ENCODE measurements around the gene PRRG2.

The PRRG2 gene

DNA sequence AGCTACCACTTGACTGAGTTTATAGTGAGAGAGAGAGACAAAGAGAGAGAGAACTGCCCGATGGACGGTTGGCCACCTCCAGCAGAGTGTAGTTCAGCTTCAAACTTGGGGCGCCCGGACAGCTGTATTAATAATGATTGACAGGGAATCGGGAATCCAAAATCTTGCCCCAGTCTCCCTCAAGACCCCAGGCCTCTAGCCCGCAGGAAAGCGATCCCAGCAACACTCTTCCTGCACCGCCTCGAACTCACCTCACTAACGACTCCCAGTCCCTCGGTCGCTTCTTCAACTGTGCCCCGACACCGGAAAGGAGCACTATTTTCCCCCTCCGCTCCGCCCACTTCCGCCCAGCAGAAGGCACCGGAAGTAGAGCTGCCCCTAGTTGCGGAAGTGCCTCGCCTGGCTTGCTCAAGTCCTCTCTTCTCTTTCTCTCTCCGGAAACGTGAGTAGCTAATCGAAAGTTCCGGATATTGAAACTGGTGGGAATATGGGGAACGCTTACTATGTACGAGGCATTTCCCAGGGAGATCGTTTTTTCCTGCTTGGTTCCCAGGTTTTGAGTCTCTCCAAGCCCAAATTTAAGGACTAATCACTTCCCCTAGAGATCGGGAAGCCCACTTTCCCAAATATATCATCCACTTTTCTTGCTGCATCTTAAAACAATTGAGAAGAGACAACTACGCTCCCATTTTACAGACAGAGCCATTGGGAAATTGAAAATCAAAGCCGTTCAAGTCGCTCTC lies 681 bp upstream of the PRRG2 start, which contains the start of gene NOSIP:
TSS of gene NOSIP (minus strand) at position 293 of the 743 bp plus-strand sequence. CDS start 19,865 bp downstream, outside the sequence.
- H3K27ac Mint-ChIP-seq (ENCODE audit: low read depth): peak within 1 kb of the TSS; percentile 87

GRCh38 chr19:49583239-49583638 lies 2.1 kb downstream of the PRRG2 start:
- no peak overlapping the region for H3K4me3 Mint-ChIP-seq
- H3K27ac Mint-ChIP-seq (ENCODE audit: low read depth): no peak overlapping the region
- no peaks in the 10 kb centered on the region for H3K27me3 Mint-ChIP-seq
- no peak for ATAC-seq (replicated peaks; ENCODE audit: extremely low read depth, poor library complexity, severe bottlenecking)
- no peak for DNase-seq (ENCODE audit: low spot score in 2 of 2)
- H3K36me3 Mint-ChIP-seq (ENCODE audit: insufficient read depth): peaks cover 3% of the 10 kb centered on the region
- H3K9me3 Mint-ChIP-seq: no peaks in the 10 kb centered on the region
- H3K4me1 Mint-ChIP-seq: peaks cover 23% of the 10 kb centered on the region

More for the DNA sequence above, 681 bp upstream of the PRRG2 start, which contains the start of gene NOSIP:
- DNase-seq (ENCODE audit: low spot score in 2 of 2): peak; percentile 92 to 95
- no peaks in the 10 kb centered on the region for H3K27me3 Mint-ChIP-seq
- H3K9me3 Mint-ChIP-seq: no peaks in the 10 kb centered on the region
- H3K36me3 Mint-ChIP-seq (ENCODE audit: insufficient read depth): peaks cover 18% of the 10 kb centered on the region
- peak within 1 kb of the TSS; percentile 93 for H3K4me3 Mint-ChIP-seq
- peak; percentile 99 for ATAC-seq (replicated peaks; ENCODE audit: extremely low read depth, poor library complexity, severe bottlenecking)
- H3K4me1 Mint-ChIP-seq: peaks cover 32% of the 10 kb centered on the region

DNA sequence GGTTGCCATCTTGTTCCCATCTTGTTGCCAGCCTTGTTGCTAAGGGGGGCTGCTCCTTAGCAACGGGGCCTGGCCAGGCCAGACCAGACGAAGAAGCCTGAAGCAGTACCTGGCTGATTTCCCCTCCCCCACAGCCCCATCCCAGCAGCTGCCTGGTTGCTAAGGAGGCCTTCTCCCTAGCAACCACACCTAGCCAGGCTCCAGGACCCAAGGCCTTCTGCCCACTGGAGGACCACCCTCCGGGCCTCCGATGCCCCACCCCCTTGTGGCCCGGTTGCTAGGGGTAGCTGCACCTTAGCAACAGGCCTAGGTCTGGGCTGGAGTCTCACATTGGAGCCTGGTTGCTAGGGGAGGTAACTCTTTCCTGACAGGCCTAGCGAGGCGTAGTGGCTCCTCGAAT lies 3.9 kb downstream of the PRRG2 start:
- H3K4me1 Mint-ChIP-seq: peaks cover 20% of the 10 kb centered on the region
- H3K4me3 Mint-ChIP-seq: no peak overlapping the region
- H3K36me3 Mint-ChIP-seq (ENCODE audit: insufficient read depth): peaks cover 7% of the 10 kb centered on the region
- DNase-seq (ENCODE audit: low spot score in 2 of 2) (no peak), ATAC-seq (replicated peaks; ENCODE audit: extremely low read depth, poor library complexity, severe bottlenecking) (no peak)
- H3K27me3 Mint-ChIP-seq: no peaks in the 10 kb centered on the region
- H3K9me3 Mint-ChIP-seq: no peaks in the 10 kb centered on the region
- H3K27ac Mint-ChIP-seq (ENCODE audit: low read depth): no peak overlapping the region

GRCh38 chr19:49587227-49587626 lies 6.1 kb downstream of the PRRG2 start:
- Mint-ChIP-seq H3K9me3 (no peaks in the 10 kb centered on the region), H3K27me3 (no peaks in the 10 kb centered on the region), H3K4me3 (no peak overlapping the region), H3K4me1 (peaks cover 19% of the 10 kb centered on the region), H3K27ac (ENCODE audit: low read depth) (no peak overlapping the region), H3K36me3 (ENCODE audit: insufficient read depth) (peaks cover 14% of the 10 kb centered on the region)
- no peak for DNase-seq (ENCODE audit: low spot score in 2 of 2)
- ATAC-seq (replicated peaks; ENCODE audit: extremely low read depth, poor library complexity, severe bottlenecking): no peak

- Mint-ChIP-seq H3K27ac (ENCODE audit: low read depth) (peak overlapping the region; percentile 37), H3K36me3 (ENCODE audit: insufficient read depth) (peaks cover 21% of the 10 kb centered on the region), H3K27me3 (no peaks in the 10 kb centered on the region), H3K4me1 (peaks cover 32% of the 10 kb centered on the region), H3K9me3 (no peaks in the 10 kb centered on the region), H3K4me3 (no peak overlapping the region)
- ATAC-seq (replicated peaks; ENCODE audit: extremely low read depth, poor library complexity, severe bottlenecking) (peak; percentile 10), DNase-seq (ENCODE audit: low spot score in 2 of 2) (no peak)
Observed at GRCh38 chr19:49588365-49589122, 7.4 kb downstream of the PRRG2 start.

- no peak overlapping the region for H3K27ac Mint-ChIP-seq (ENCODE audit: low read depth)
- H3K9me3 Mint-ChIP-seq: no peaks in the 10 kb centered on the region
- no peak for DNase-seq (ENCODE audit: low spot score in 2 of 2)
- no peak for ATAC-seq (replicated peaks; ENCODE audit: extremely low read depth, poor library complexity, severe bottlenecking)
- H3K4me1 Mint-ChIP-seq: peaks cover 41% of the 10 kb centered on the region
- H3K4me3 Mint-ChIP-seq: peak overlapping the region; percentile 88
- H3K36me3 Mint-ChIP-seq (ENCODE audit: insufficient read depth): peaks cover 29% of the 10 kb centered on the region
- H3K27me3 Mint-ChIP-seq: no peaks in the 10 kb centered on the region
Observed at GRCh38 chr19:49589502-49589905, 8.4 kb downstream of the PRRG2 start.

- Mint-ChIP-seq H3K9me3 (no peaks in the 10 kb centered on the region), H3K27ac (ENCODE audit: low read depth) (peak overlapping the region; percentile 49), H3K4me1 (peaks cover 44% of the 10 kb centered on the region), H3K36me3 (ENCODE audit: insufficient read depth) (peaks cover 29% of the 10 kb centered on the region), H3K4me3 (peak overlapping the region; percentile 88), H3K27me3 (no peaks in the 10 kb centered on the region)
- DNase-seq (ENCODE audit: low spot score in 2 of 2) (peak; percentile 88 to 95), ATAC-seq (replicated peaks; ENCODE audit: extremely low read depth, poor library complexity, severe bottlenecking) (peak; percentile 79)
Observed at GRCh38 chr19:49590071-49590970, 9.2 kb downstream of the PRRG2 start.

DNA sequence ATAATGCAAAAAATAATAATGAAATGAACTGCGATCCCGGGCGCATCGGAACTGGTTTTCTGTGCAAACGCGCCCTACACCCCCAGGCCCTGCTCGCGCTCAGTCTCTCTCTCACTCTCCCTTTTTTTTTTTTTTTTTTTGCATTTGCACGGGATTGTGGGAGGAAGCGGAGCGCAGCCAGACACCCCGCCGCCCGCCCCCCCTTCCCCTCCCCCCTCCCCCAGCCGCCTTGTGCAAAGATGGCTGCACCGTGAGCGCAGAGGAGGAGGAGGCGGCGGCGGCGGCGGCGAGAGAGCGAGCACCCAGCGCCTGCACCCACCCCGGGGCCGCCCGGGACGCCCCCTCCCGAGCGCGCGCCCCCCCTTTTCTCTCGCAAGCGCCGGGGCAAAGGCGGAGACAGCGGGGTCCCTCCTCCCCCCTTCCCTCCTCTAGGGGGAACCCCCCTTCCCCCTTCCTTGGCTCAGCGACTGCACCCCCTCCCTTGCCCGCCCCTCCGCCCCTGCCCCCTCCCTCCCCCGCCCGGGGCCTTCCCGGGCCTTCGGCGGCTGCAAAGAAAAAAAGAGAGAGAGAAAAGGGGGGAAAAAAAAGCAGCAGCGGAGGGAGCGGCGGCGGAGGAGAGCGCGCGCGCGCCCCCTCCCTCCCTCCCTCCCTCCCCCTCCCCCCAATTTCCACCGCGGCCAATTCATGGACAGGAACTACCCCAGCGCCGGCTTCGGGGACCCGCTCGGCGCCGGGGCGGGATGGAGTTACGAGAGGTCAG lies 10.0 kb downstream of the PRRG2 start, which contains the start of gene PRR12:
TSS of gene PRR12 (plus strand) at position 212 of the 760 bp plus-strand sequence. CDS start at position 685, 473 bp downstream.
- peak; percentile 40 to 57 for DNase-seq (ENCODE audit: low spot score in 2 of 2)
- H3K27ac Mint-ChIP-seq (ENCODE audit: low read depth): peak within 1 kb of the TSS; percentile 49
- H3K27me3 Mint-ChIP-seq: no peaks in the 10 kb centered on the region
- no peaks in the 10 kb centered on the region for H3K9me3 Mint-ChIP-seq
- peak; percentile 26 for ATAC-seq (replicated peaks; ENCODE audit: extremely low read depth, poor library complexity, severe bottlenecking)
- peaks cover 32% of the 10 kb centered on the region for H3K36me3 Mint-ChIP-seq (ENCODE audit: insufficient read depth)
- peak within 1 kb of the TSS; percentile 88 for H3K4me3 Mint-ChIP-seq
- peaks cover 44% of the 10 kb centered on the region for H3K4me1 Mint-ChIP-seq

DNA sequence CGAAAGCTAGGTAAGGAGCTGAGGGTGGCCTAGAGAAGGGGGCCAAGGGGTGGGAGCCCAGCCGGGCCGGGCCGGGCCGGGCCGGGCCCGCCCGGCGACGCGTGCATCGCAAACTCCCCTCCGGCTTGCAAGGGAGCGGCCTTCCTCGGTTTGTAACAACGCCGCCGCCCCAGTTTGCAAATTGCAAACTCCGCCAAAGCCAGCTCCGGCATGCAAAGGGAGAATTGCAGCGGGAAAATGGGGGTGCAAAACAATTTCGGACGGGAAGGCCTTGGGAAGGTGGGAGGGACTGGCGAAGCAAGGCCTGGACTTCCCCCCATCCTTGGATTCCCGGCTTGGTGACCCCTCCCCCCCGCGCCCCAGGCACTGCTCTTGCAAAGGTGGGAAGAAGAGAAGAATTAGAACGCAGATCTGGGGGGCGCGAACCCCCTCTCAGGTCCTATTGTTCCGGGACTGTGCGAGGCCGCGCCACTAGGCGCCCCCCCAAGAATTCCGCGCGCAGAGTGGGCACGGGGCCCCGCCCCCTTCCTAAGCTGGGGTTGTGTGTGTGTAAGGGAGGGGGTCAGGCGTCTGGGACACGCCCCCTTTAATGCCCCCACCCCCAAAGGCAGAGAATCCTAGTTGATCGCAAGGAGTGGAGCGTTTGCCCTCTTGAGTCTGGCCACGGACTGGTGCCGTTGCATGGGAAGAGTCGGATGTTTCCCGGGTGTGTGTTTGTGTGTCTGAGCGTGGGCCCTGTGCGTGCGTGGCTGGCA lies 10.8 kb downstream of the PRRG2 start:
- H3K9me3 Mint-ChIP-seq: no peaks in the 10 kb centered on the region
- H3K4me3 Mint-ChIP-seq: peak overlapping the region; percentile 88
- peaks cover 34% of the 10 kb centered on the region for H3K36me3 Mint-ChIP-seq (ENCODE audit: insufficient read depth)
- no peaks in the 10 kb centered on the region for H3K27me3 Mint-ChIP-seq
- peaks cover 44% of the 10 kb centered on the region for H3K4me1 Mint-ChIP-seq
- H3K27ac Mint-ChIP-seq (ENCODE audit: low read depth): peak overlapping the region; percentile 79
- ATAC-seq (replicated peaks; ENCODE audit: extremely low read depth, poor library complexity, severe bottlenecking) (no peak), DNase-seq (ENCODE audit: low spot score in 2 of 2) (no peak)

GRCh38 chr19:49592486-49593232 lies 11.5 kb downstream of the PRRG2 start:
- peaks cover 37% of the 10 kb centered on the region for H3K36me3 Mint-ChIP-seq (ENCODE audit: insufficient read depth)
- peak overlapping the region; percentile 88 for H3K4me3 Mint-ChIP-seq
- peaks cover 44% of the 10 kb centered on the region for H3K4me1 Mint-ChIP-seq
- peak overlapping the region; percentile 79 for H3K27ac Mint-ChIP-seq (ENCODE audit: low read depth)
- ATAC-seq (replicated peaks; ENCODE audit: extremely low read depth, poor library complexity, severe bottlenecking) (no peak), DNase-seq (ENCODE audit: low spot score in 2 of 2) (no peak)
- H3K9me3 Mint-ChIP-seq: no peaks in the 10 kb centered on the region
- H3K27me3 Mint-ChIP-seq: no peaks in the 10 kb centered on the region

Data from central memory CD8-positive, alpha-beta T cell (primary cell).